H1 (cell line): ENCODE measurements around the gene LRP1. TPM values are rescaled to one million over a fixed set of nuclear protein-coding genes. Genes with fewer than 3 reads are reported as not detected.

Experiments
- CTCF ChIA-PET: fragments of 300-600 bp; sonication (Branson Sonifier 250); formaldehyde crosslinking; loops from one replicate; lab custom pipeline; 2021; ENCODE audit not compliant: partially characterized antibody; lab: Charles Lee
- POLR2A ChIA-PET: fragments of 300-600 bp; sonication (Branson Sonifier 250); formaldehyde crosslinking; loops from one replicate; lab custom pipeline; 2021; ENCODE audit warnings: inconsistent platforms; ENCODE audit not compliant: partially characterized antibody; lab: Charles Lee
- DNase-seq, 2 experiments: peaks; one replicate each; pipeline versions ENCODE4 v3.0.0 to v3.0.0-alpha.2; 2010 to 2022; ENCODE audit warnings: low spot score in 2 of 2, low read depth in 1 of 2, mixed read lengths in 1 of 2
- FAIRE-seq: peaks from 2 replicates; lab custom pipeline; 2011; peaks lifted over from hg19 to GRCh38; lab: Jason Lieb, UNC
- H2AFZ ChIP-seq: 2 replicates; pipeline ENCODE4 v1.8.1; 2012; ENCODE audit warnings: low read length, inconsistent platforms
- H2AK5ac ChIP-seq: 2 replicates; pipeline ENCODE4 v1.6.1; 2013; ENCODE audit warnings: low read depth, low read length
- H2BK120ac ChIP-seq: replicated peaks from 2 replicates; pipeline ENCODE3; 2013; ENCODE audit warnings: low read depth, low read length, inconsistent platforms
- H2BK12ac ChIP-seq: 2 replicates; pipeline ENCODE4 v1.6.1; 2013; ENCODE audit warnings: low read depth, low read length
- H2BK15ac ChIP-seq: 2 replicates; pipeline ENCODE4 v1.6.1; 2013; ENCODE audit warnings: low read length
- H2BK20ac ChIP-seq: 2 replicates; pipeline ENCODE4 v1.6.1; 2013; ENCODE audit warnings: low read length
- H2BK5ac ChIP-seq: 2 replicates; pipeline ENCODE4 v1.6.1; 2013; ENCODE audit warnings: low read depth, low read length
- H3K14ac ChIP-seq: 2 replicates; pipeline ENCODE4 v1.6.1; 2013; ENCODE audit warnings: inconsistent platforms; ENCODE audit not compliant: insufficient read length
- H3K18ac ChIP-seq: 2 replicates; pipeline ENCODE4 v1.6.1; 2013; ENCODE audit warnings: low read length; ENCODE audit errors: extremely low read depth
- H3K23ac ChIP-seq: 2 replicates; pipeline ENCODE4 v1.6.1; 2013; ENCODE audit warnings: inconsistent platforms; ENCODE audit not compliant: insufficient read length
- H3K23me2 ChIP-seq: 2 replicates; pipeline ENCODE4 v1.6.1; 2013; ENCODE audit warnings: low read depth, low read length
- H3K27ac ChIP-seq: 2 replicates; pipeline ENCODE4 v1.6.1; 2011; ENCODE audit warnings: low read depth, low read length, inconsistent platforms
- H3K27me3 ChIP-seq, 4 experiments: replicated peaks in 1 of 4; 1 replicate in 1 of 4; 2 replicates in 3 of 4; pipeline versions ENCODE4 v1.6.1 to v1.8.1; 2011 to 2013; ENCODE audit warnings: low read length in 3 of 4, mild to moderate bottlenecking in 3 of 4, inconsistent platforms in 2 of 4, mixed read lengths in 2 of 4, moderate library complexity in 1 of 4; ENCODE audit not compliant: control insufficient read depth in 3 of 4, insufficient read depth in 3 of 4; ENCODE audit errors: extremely low read depth in 1 of 4
- H3K36me3 ChIP-seq, 4 experiments: 2 replicates each; pipeline versions ENCODE4 v1.6.1 to v1.8.1; 2011 to 2013; ENCODE audit warnings: mild to moderate bottlenecking in 4 of 4, low read length in 3 of 4, moderate library complexity in 2 of 4, control low read depth in 1 of 4, inconsistent platforms in 1 of 4; ENCODE audit not compliant: insufficient read depth in 4 of 4, control insufficient read depth in 2 of 4
- H3K4ac ChIP-seq: replicated peaks from 2 replicates; pipeline ENCODE3; 2013; ENCODE audit warnings: low read length, low read depth, mixed read lengths, inconsistent platforms; ENCODE audit not compliant: insufficient read length
- H3K4me1 ChIP-seq, 4 experiments: replicated peaks in 1 of 4; 1 replicate in 1 of 4; 2 replicates in 3 of 4; pipeline versions ENCODE4 v1.6.1 to v1.8.1; 2011 to 2013; ENCODE audit warnings: low read length in 3 of 4, inconsistent platforms in 2 of 4, mixed read lengths in 1 of 4; ENCODE audit not compliant: insufficient read depth in 4 of 4, control insufficient read depth in 3 of 4
- H3K4me2 ChIP-seq, 2 experiments: 2 replicates each; pipeline versions ENCODE4 v1.6.1 to v1.8.1; 2011 to 2013; ENCODE audit warnings: low read depth in 2 of 2, low read length in 2 of 2, control low read depth in 1 of 2, inconsistent platforms in 1 of 2, mild to moderate bottlenecking in 1 of 2; ENCODE audit not compliant: insufficient read depth in 1 of 2
- H3K4me3 ChIP-seq, 4 experiments: fragments of 200-600, 300-600 bp in 1 of 4; sonication (generic), shearing (Covaris generic), sonication (Bioruptor Twin) in 1 of 4; 2 replicates each; pipeline versions ENCODE4 v1.5.1 to v1.8.1; 2011 to 2016; ENCODE audit warnings: low read length in 4 of 4, low read depth in 3 of 4, control low read depth in 2 of 4, inconsistent platforms in 2 of 4, mild to moderate bottlenecking in 2 of 4, mixed read lengths in 1 of 4, moderate library complexity in 1 of 4; ENCODE audit not compliant: insufficient read depth in 2 of 4; ENCODE audit errors: extremely low read depth in 1 of 4
- H3K56ac ChIP-seq: replicated peaks from 2 replicates; pipeline ENCODE3; 2013; ENCODE audit warnings: low read depth, mild to moderate bottlenecking, mixed read lengths, low read length, inconsistent platforms; ENCODE audit not compliant: insufficient read length
- H3K79me1 ChIP-seq: 2 replicates; pipeline ENCODE4 v1.6.1; 2013; ENCODE audit warnings: low read depth, low read length, control low read depth
- H3K79me2 ChIP-seq, 2 experiments: 2 replicates each; pipeline versions ENCODE4 v1.6.1 to v1.8.1; 2012 to 2013; ENCODE audit warnings: low read length in 2 of 2, mild to moderate bottlenecking in 2 of 2, inconsistent platforms in 1 of 2; ENCODE audit not compliant: insufficient read depth in 2 of 2, control insufficient read depth in 1 of 2
- H3K9ac ChIP-seq, 4 experiments: replicated peaks in 1 of 4; 1 replicate in 1 of 4; 2 replicates in 3 of 4; pipeline versions ENCODE4 v1.6.1 to v1.8.1; 2011 to 2013; ENCODE audit warnings: low read depth in 3 of 4, low read length in 3 of 4, control low read depth in 2 of 4, mild to moderate bottlenecking in 2 of 4, moderate library complexity in 2 of 4, inconsistent platforms in 1 of 4; ENCODE audit errors: extremely low read depth in 1 of 4
- H3K9me3 ChIP-seq, 2 experiments: 2 replicates each; pipeline versions ENCODE4 v1.6.1 to v1.8.1; 2012 to 2013; ENCODE audit warnings: mild to moderate bottlenecking in 2 of 2, moderate library complexity in 2 of 2, control low read depth in 1 of 2, inconsistent platforms in 1 of 2, low read depth in 1 of 2, low read length in 1 of 2, mixed read lengths in 1 of 2; ENCODE audit not compliant: insufficient read depth in 2 of 2
- H4K20me1 ChIP-seq, 2 experiments: replicated peaks in 1 of 2; 2 replicates each; pipeline versions ENCODE3 to v1.8.1; 2011 to 2013; ENCODE audit warnings: inconsistent platforms in 2 of 2, low read length in 2 of 2, mild to moderate bottlenecking in 1 of 2; ENCODE audit not compliant: insufficient read depth in 2 of 2, control insufficient read depth in 1 of 2
- H4K5ac ChIP-seq: 2 replicates; pipeline ENCODE4 v1.6.1; 2013; ENCODE audit warnings: low read length, low read depth, mixed read lengths, inconsistent platforms; ENCODE audit not compliant: insufficient read length
- H4K8ac ChIP-seq: 2 replicates; pipeline ENCODE4 v1.8.0; 2013; ENCODE audit warnings: mild to moderate bottlenecking, moderate library complexity, low read length, inconsistent platforms; ENCODE audit not compliant: insufficient read depth; ENCODE audit errors: extremely low read depth
- H4K91ac ChIP-seq: replicated peaks from 2 replicates; pipeline ENCODE3; 2013; ENCODE audit warnings: low read length, mixed read lengths, inconsistent platforms; ENCODE audit not compliant: insufficient read length
- BCL11A ChIP-seq, 2 experiments: IDR thresholded peaks; one replicate each; pipeline ENCODE4 v1.6.1; 2011; ENCODE audit warnings: low read depth in 2 of 2, low read length in 2 of 2, mild to moderate bottlenecking in 2 of 2
- CEBPB ChIP-seq: IDR thresholded peaks from 2 replicates; pipeline ENCODE4 v1.6.1; 2012; ENCODE audit warnings: low read depth, low read length
- CHD1 ChIP-seq: IDR thresholded peaks from 2 replicates; pipeline ENCODE4 v1.6.1; 2012; ENCODE audit warnings: low read depth, low read length, improper control_type of control experiment
- EZH2 ChIP-seq: fragments of 200-600 bp; sonication (generic); IDR thresholded peaks from 2 replicates; pipeline ENCODE4 v1.7.1; 2012; ENCODE audit warnings: low read depth, mild to moderate bottlenecking, moderate library complexity, low read length, inconsistent platforms; ENCODE audit not compliant: severe bottlenecking
- FOSL1 ChIP-seq: IDR thresholded peaks from 2 replicates; pipeline ENCODE4 v1.6.1; 2011; ENCODE audit warnings: mild to moderate bottlenecking, low read depth, low read length, moderate library complexity; ENCODE audit not compliant: insufficient read depth
- HDAC2 ChIP-seq, 2 experiments: fragments of 300-600 bp in 1 of 2; sonication (generic) in 1 of 2; IDR thresholded peaks; 2 replicates each; pipeline ENCODE4 v1.6.1; 2011 to 2012; ENCODE audit warnings: low read depth in 2 of 2, low read length in 2 of 2, mild to moderate bottlenecking in 2 of 2, moderate library complexity in 2 of 2, borderline replicate concordance in 1 of 2, inconsistent platforms in 1 of 2
- JUN ChIP-seq: IDR thresholded peaks from 2 replicates; pipeline ENCODE4 v1.6.1; 2011; ENCODE audit warnings: low read depth, mild to moderate bottlenecking, improper control_type of control experiment, low read length
- MAFK ChIP-seq: IDR thresholded peaks from 2 replicates; pipeline ENCODE4 v1.6.1; 2012; ENCODE audit warnings: low read depth, mild to moderate bottlenecking, improper control_type of control experiment, low read length
- POLR2AphosphoS5 ChIP-seq: IDR thresholded peaks from 2 replicates; pipeline ENCODE4 v1.6.1; 2011; ENCODE audit warnings: low read depth, low read length
- SIRT6 ChIP-seq: IDR thresholded peaks from one replicate; pipeline ENCODE4 v1.7.1; 2012; ENCODE audit warnings: low read length, inconsistent platforms
- SIX5 ChIP-seq: IDR thresholded peaks from 2 replicates; pipeline ENCODE4 v1.6.1; 2011; ENCODE audit warnings: mild to moderate bottlenecking, low read depth, low read length
- SUZ12 ChIP-seq: fragments of 200-600 bp; sonication (generic); IDR thresholded peaks from 2 replicates; pipeline ENCODE4 v1.6.1; 2012; ENCODE audit warnings: mild to moderate bottlenecking, inconsistent platforms, low read length, moderate library complexity, mixed read lengths
- TAF1 ChIP-seq: IDR thresholded peaks from 2 replicates; pipeline ENCODE4 v1.6.1; 2011; ENCODE audit warnings: mild to moderate bottlenecking, low read depth, low read length
- WGBS, 2 experiments: shearing (Covaris generic) in 1 of 2; methylation state at CpG; one replicate each; pipeline versions ENCODE4 v1.1.6 to v1.1.7; 2013 to 2015; ENCODE audit warnings: low lambda C conversion rate in 2 of 2, mixed read lengths in 2 of 2, inconsistent platforms in 1 of 2, low coverage in 1 of 2, missing lambda C conversion rate in 1 of 2; ENCODE audit not compliant: insufficient replicate concordance in 2 of 2, insufficient coverage in 1 of 2, insufficient read length in 1 of 2; ENCODE audit errors: extremely low coverage in 1 of 2, missing lambda C conversion rate in 1 of 2; 5-methylcytosine and 5-hydroxymethylcytosine counted together
- polyA plus RNA-seq, 7 experiments: library from polyadenylated mRNA; depleted of rRNA in 3 of 7; stranded (reverse) in 5 of 7; unstranded in 2 of 7; fragments of >200 nt in 5 of 7; fragments of 200-250 nt in 2 of 7; gene quantifications; 1 replicate in 5 of 7; 2 replicates in 1 of 7; 4 replicates in 1 of 7; pipeline versions ENCODE4 v1.2.1 to v1.2.3, GENCODE V29; 2011 to 2013; ENCODE audit warnings: missing spikeins in 2 of 7, mixed read lengths in 2 of 7
- total RNA-seq: library from RNA; stranded (reverse); fragmentation: NEBNext Ultra II Directional; extraction: Animal tissue kit (Norgen Biotek cat#: 25700); gene quantifications from 2 replicates; pipeline ENCODE4 v1.2.1, GENCODE V29; 2021

LRP1 gene
- total and polyA plus RNA-seq, 2 of the 8 experiments (the other 6 are each of a cell fraction or from before 2014, with no cell fraction given), result 35.3 to 92.5 TPM

DNA sequence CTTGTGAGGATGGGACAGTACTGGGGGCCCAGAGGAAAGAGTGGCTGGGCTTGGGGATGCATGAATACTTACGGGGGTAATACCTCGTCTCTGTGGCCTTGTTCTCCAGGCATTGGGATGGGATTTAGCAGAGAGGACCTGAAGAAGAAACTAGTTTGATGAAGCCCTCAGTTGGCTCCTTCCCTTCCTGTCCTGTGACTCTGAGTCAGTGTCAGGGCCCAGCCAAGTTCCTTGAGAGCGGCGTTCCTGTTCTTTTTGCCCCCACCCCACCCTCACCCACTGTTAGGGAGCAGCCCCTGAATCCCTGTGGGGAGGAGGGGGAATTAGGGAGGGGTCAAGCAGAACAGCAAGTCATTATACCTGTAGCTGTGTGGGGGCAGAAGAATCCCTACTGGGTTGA lies 24.4 kb downstream of the LRP1 start:
- H4K91ac ChIP-seq, result no peak overlapping the region

More for the DNA sequence above, 24.4 kb downstream of the LRP1 start:
- no peak overlapping the region for H3K4me2 ChIP-seq
- H3K27me3 ChIP-seq, result no peaks in the 10 kb centered on the region
- H3K36me3 ChIP-seq, result peaks cover 20 to 48% (median 41%) of the 10 kb centered on the region in 4 experiments; a peak in 7 of 8 replicates
- no peak overlapping the region for H4K8ac ChIP-seq
- H3K4me1 ChIP-seq, result peaks cover 0 to 4% (median 1%) of the 10 kb centered on the region in 4 experiments; a peak in 3 of 7 replicates
- H3K4ac ChIP-seq, result no peak overlapping the region
- H3K56ac ChIP-seq, result no peak overlapping the region
- H3K4me3 ChIP-seq, result no peak overlapping the region
- H2AK5ac ChIP-seq, result no peak overlapping the region
- H3K9me3 ChIP-seq, result no peaks in the 10 kb centered on the region
- no peak overlapping the region for H2BK20ac ChIP-seq
- no peak for DNase-seq
- H3K79me2 ChIP-seq, result no peaks in the 10 kb centered on the region
- no peak overlapping the region for H3K27ac ChIP-seq
- ChIA-PET CTCF (interaction anchor here (1.0 to 10.6 kb wide), 2 partner anchors 19 to 28 kb away, joined by 4 to 150 read pairs; no protein-coding TSS in a partner anchor), POLR2A (interaction anchor here (0.7 to 3.8 kb wide), 6 partner anchors 9 to 74 kb away, joined by 3 to 14 read pairs (median 5); no protein-coding TSS in a partner anchor)
- H3K18ac ChIP-seq, result no peak overlapping the region
- no peak for FAIRE-seq
- H3K14ac ChIP-seq, result no peak overlapping the region
- H2BK15ac ChIP-seq, result no peak overlapping the region
- H3K23ac ChIP-seq, result no peak overlapping the region
- no peak overlapping the region for H2AFZ ChIP-seq
- H2BK5ac ChIP-seq, result no peak overlapping the region
- H4K20me1 ChIP-seq, result peaks cover 7 to 13% of the 10 kb centered on the region in 2 experiments
- H3K79me1 ChIP-seq, result peaks cover 2% of the 10 kb centered on the region; the same call in 1 of the 2 replicates
- no peaks in the 10 kb centered on the region for H3K23me2 ChIP-seq
- H2BK12ac ChIP-seq, result no peak overlapping the region
- H2BK120ac ChIP-seq, result no peak overlapping the region
- no peak overlapping the region for H4K5ac ChIP-seq
- 68% methylated on average over 4 of the region's 4 CpGs; no CpG with 5 or more reads in 1 of the 2 experiments for WGBS, 2 experiments
- TF ChIP-seq POLR2AphosphoS5 (no peak), MAFK (no peak), FOSL1 (no peak), SUZ12 (no peak), SIRT6 (no peak), TAF1 (no peak), SIX5 (no peak), JUN (no peak), CHD1 (no peak), BCL11A (IDR thresholded peaks at IDR 0.05; ENCODE audit: low read depth in 2 of 2, low read length in 2 of 2) (no peak), EZH2 (no peak), HDAC2 (IDR thresholded peaks at IDR 0.05; ENCODE audit: borderline replicate concordance in 1 of 2, low read depth in 2 of 2, low read length in 2 of 2) (no peak), CEBPB (no peak)
- no peak overlapping the region for H3K9ac ChIP-seq
